Kidney epithelial cell (primary cell): ENCODE measurements around the gene ARHGAP31. TPM values are rescaled to one million over a fixed set of nuclear protein-coding genes. Genes with fewer than 3 reads are reported as not detected.
"Not testable (repeated sequence)": the region's sequence is repeated elsewhere in the genome, so short reads cannot be mapped to it uniquely, and the experiment has no call there.

Source experiments
- DNase-seq: peaks from one replicate; pipeline ENCODE4 v3.0.0-alpha.2; 2010; ENCODE audit warnings: low read depth
- H3K27me3 ChIP-seq: 2 replicates; pipeline ENCODE4 v1.6.0; 2011; ENCODE audit warnings: low read length; ENCODE audit not compliant: control insufficient read depth, insufficient read depth
- H3K36me3 ChIP-seq: 2 replicates; pipeline ENCODE4 v1.5.1; 2011; ENCODE audit warnings: low read length; ENCODE audit not compliant: control insufficient read depth, insufficient read depth
- H3K4me3 ChIP-seq: 2 replicates; pipeline ENCODE4 v1.5.1; 2011; ENCODE audit warnings: low read depth, mild to moderate bottlenecking, control low read depth, low read length
- total RNA-seq: library from RNA; depleted of rRNA; stranded (reverse); fragments of >200 nt; gene quantifications from 2 replicates; pipeline ENCODE4 v1.2.3, GENCODE V29; 2015
- TF ChIP-seq, protein P1 (sequence below): IDR thresholded peaks from 2 replicates; pipeline ENCODE4 v1.5.1; 2011; ENCODE audit warnings: mild to moderate bottlenecking, moderate library complexity, low read length, control low read depth, inconsistent platforms; ENCODE audit not compliant: insufficient read depth, poor library complexity, severe bottlenecking

ARHGAP31 gene
- total RNA-seq, 1 donor from 2014 or later = 18.5 TPM

DNA sequence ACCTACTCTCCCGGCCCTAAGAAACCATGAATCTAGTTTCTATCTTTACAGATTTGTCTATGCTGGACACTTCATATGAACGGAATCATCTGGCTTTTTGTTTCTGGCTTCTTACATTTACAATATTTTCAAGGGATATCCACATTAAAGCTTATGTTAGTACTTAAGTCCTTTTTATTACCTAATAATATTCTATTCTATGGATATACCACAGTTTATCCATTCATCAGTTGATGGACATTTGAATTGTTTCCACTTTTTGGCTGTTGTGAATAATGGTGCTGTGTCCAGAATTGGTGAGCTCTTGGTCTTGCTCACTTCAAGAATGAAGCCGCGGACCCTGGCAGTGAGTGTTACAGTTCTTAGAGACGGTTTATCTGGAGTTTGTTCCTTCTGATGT is 42.6 kb downstream of the ARHGAP31 start:
- H3K36me3 ChIP-seq = no peaks in the 10 kb centered on the region
- no peak overlapping the region for H3K4me3 ChIP-seq
- TF ChIP-seq, protein P1, sequence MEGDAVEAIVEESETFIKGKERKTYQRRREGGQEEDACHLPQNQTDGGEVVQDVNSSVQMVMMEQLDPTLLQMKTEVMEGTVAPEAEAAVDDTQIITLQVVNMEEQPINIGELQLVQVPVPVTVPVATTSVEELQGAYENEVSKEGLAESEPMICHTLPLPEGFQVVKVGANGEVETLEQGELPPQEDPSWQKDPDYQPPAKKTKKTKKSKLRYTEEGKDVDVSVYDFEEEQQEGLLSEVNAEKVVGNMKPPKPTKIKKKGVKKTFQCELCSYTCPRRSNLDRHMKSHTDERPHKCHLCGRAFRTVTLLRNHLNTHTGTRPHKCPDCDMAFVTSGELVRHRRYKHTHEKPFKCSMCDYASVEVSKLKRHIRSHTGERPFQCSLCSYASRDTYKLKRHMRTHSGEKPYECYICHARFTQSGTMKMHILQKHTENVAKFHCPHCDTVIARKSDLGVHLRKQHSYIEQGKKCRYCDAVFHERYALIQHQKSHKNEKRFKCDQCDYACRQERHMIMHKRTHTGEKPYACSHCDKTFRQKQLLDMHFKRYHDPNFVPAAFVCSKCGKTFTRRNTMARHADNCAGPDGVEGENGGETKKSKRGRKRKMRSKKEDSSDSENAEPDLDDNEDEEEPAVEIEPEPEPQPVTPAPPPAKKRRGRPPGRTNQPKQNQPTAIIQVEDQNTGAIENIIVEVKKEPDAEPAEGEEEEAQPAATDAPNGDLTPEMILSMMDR = no peak
- no peaks in the 10 kb centered on the region for H3K27me3 ChIP-seq
- DNase-seq = no peak

DNA sequence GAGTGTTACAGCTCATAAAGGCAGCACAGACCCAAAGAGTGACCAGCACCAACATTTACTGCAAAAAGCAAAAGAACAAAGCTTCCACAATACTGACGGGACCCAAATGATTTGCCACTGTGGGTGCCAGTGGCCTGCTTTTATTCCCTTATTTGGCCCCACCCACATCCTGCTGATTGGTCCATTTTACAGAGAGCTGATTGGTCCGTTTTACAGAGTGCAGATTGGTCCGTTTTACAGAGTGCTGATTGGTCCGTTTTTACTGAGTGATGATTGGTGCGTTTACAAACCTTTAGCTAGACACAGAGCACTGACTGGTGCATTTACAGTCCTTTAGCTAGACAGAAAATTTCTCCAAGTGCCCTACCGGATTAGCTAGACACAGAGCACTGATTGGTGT is 43.2 kb downstream of the ARHGAP31 start:
- not testable (repeated sequence) for H3K36me3 ChIP-seq, H3K27me3 ChIP-seq, H3K4me3 ChIP-seq, DNase-seq

DNA sequence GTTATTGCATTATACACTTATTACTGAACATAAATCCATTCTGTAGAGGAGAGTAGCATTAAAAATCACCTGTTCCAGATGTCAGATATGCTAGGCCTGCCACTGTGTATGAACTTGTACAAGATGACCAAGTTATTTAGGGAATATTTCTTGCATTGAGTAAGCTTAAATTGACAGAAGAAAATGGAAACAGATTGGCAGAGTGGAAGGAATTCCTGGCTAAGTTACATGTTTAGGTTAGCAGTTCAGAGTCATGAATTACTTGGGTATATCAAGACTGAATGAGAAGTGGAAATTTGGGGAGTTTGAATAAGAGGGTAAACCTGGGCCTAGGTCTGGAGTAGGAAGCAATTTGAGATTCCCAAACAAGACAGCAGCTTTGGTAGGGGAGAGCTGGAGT is 44.6 kb downstream of the ARHGAP31 start:
- Histone ChIP-seq H3K36me3 (no peaks in the 10 kb centered on the region), H3K27me3 (no peaks in the 10 kb centered on the region), H3K4me3 (no peak overlapping the region)
- TF ChIP-seq, protein P1 = no peak
- DNase-seq = no peak

DNA sequence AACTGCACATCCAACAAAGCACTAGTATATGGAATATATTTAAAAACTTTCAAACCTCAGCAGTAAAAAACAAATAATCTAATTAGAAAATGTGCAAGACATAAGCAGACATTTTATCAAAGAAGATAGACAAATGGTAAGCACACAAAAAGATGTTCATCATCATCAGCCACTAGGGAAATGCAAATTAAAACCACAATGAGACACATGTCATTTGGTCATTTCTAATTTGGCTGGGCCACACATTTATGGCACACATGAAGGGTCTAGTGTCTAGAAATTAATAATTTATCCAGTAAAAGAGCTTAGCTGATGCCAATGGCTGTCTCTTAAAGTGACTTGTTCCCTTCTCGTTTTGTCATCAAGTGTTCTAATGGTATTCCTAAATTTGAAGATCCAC is 45.8 kb downstream of the ARHGAP31 start:
- Histone ChIP-seq H3K4me3 (no peak overlapping the region), H3K27me3 (no peaks in the 10 kb centered on the region), H3K36me3 (no peaks in the 10 kb centered on the region)
- no peak for DNase-seq
- TF ChIP-seq, protein P1 = no peak

DNA sequence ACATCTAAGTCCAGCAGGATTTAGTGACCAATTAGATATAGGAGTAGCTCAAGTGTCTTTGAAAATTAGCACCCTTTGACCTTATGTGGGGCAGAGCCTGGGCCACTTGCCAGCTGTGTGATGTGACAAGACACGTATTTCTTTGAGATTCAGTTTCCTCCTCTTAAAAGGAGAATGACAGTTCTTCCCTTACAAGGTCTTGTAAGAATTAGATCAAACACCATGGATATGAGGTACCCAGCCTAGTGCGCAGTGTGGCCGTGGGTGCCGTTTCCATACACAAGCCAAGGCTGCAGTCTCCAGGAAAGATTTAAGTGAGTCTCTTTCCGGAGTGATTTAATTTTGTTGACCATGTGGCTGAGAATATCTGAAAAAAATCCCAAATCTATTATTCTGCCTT is 46.3 kb downstream of the ARHGAP31 start:
- Histone ChIP-seq H3K27me3 (no peaks in the 10 kb centered on the region), H3K36me3 (no peaks in the 10 kb centered on the region), H3K4me3 (no peak overlapping the region)
- DNase-seq = no peak
- TF ChIP-seq, protein P1 = no peak

DNA sequence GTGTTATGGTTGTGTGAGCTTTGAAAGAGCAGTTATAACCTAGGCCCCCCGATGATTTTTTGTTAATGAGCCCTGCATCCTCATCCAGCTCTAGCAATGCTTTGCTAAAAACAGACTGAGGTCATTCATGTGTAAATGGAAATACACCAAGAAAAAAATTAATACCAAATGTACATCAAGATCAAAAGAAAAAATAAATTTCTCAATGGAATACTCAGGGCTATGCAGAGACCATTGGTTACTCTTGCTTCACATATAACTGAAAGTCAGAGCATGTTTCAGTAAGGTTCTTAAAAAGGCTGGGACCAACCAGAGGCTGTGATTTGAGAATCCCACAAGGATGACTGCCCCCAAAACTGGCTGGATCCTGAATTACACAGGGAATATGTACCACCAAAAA is 48.0 kb downstream of the ARHGAP31 start:
- Histone ChIP-seq H3K4me3 (no peak overlapping the region), H3K36me3 (no peaks in the 10 kb centered on the region), H3K27me3 (no peaks in the 10 kb centered on the region)
- no peak for DNase-seq
- TF ChIP-seq, protein P1 = no peak
